8988T (cell line): ENCODE results near the gene FAM117B.
"Not testable (repeated sequence)": the region's sequence is repeated elsewhere in the genome, so short reads cannot be mapped to it uniquely, and the experiment has no call there.

ENCODE experiments used
- DNase-seq: peaks from one replicate; pipeline ENCODE4 v3.0.0; 2011

Gene FAM117B

DNA sequence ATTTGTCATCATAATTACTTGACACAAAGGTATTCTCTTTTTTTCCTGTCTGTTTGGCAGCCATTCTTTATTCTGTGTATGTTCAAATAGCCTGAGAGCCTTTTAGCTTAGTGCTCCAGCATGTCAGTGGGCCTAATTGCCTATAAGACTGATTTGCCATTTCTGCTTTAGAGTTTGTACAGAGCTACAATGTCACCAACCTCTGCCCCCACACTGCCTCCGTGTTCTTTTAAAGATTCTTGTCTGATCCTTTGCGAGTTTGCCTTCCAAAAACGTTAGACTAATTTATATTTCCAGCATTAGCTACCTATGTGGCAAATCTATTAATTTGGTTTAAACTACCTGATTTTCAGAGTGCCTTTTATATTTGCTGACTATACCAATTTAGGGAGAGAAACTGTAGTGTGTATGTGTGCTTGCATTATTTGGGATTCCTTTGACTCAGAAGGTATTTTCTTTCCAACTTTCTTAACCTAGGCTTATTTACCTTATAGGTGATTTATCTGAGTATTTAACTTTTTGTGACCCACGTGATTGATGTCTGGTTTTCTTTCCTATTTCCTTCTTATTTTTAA, 70.8 kb downstream of the FAM117B start:
- DNase-seq = no peak

DNA sequence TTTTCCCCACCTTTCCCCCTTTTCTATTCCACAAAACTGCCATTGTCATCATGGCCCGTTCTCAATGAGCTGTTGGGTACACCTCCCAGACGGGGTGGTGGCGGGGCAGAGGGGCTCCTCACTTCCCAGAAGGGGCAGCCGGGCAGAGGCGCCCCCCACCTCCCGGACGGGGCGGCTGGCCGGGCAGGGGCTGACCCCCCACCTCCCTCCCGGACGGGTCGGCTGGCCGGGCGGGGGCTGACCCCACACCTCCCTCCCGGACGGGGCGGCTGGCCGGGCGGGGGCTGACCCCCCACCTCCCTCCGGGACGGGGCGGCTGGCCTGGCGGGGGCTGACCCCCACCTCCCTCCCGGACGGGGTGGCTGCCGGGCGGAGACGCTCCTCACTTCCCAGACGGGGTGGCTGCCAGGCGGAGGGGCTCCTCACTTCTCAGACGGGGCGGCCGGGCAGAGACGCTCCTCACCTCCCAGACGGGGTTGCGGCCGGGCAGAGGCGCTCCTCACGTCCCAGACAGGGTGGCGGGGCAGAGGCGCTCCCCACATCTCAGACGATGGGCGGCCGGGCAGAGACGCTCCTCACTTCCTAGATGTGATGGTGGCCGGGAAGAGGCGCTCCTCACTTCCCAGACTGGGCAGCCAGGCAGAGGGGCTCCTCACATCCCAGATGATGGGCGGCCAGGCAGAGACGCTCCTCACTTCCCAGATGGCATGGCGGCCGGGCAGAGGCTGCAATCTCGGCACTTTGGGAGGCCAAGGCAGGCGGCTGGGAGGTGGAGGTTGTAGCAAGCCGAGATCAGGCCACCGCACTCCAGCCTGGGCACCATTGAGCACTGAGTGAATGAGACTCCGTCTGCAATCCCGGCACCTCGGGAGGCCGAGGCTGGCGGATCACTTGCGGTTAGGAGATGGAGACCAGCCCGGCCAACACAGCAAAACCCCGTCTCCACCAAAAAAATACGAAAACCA, 80.5 kb downstream of the FAM117B start:
- DNase-seq = not testable (repeated sequence)

GRCh38 chr2:202716114-202716718, 81.4 kb downstream of the FAM117B start:
- no peak for DNase-seq

DNA sequence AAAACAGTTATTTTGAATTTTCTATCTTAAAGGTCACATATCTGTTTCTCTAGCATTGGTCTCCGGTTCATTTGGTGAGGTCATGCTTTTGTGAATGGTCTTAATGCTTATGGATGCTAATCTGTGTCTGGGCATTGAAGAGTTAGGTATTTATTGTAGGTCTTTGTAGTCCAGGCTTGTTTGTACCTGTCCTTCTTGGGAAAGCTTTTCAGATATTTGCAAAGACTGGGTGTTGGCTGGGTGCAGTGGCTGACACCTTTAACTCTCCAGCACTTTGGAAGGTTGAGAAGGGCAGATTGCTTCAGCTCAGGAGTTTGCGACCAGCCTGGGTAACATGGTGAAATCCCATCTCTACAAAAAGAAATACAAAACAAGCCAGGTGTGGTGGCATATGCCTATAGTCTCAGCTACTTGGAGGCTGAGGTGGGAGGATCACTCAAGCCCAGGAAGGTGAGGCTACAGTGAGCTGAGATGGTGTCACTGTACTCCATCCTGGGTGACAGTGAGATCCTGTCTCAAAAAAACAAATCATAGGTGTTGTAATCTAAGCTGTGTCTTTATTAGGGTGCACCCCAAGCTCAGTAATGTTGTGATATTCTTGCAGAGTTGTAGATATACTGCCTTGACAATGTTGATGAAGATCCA, 82.3 kb downstream of the FAM117B start:
- DNase-seq = no peak

DNA sequence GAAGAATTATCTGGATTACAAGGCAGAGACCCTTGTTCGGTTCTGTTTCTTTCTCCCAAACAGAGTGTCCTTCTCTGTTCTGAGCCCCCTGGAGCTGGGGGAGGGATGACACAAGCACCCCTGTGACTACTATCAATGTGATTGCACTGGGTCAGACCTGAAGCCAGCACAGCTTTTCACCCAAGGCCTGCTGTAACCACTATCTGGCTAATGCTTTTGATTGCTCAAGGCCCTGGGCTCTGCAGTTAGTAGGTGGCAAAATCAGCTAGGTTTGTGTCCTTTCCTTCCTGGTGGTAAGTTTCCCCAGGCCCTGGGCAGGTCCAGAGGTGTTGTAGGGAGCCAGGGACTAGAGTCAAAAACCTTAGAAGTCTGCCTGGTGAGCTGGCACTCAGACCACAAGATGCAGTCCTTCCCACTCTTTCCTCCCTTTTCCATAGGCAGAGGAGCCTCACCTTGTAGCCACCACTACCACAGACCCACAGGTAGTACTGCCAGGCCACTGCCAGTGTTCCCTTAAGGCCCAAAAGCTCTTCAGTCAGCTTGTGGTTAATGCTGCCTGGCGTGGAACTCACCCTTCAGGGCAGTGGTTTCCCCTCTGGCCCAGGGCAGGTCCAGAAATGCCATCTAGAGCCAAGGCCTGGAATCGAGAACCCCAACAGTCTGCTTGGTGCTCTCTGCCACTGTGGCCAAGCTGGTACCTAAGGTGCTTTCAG, 83.0 kb downstream of the FAM117B start:
- no peak for DNase-seq

- peak; percentile 20 for DNase-seq
Observed at GRCh38 chr2:202718614-202719013, 83.8 kb downstream of the FAM117B start.

DNA sequence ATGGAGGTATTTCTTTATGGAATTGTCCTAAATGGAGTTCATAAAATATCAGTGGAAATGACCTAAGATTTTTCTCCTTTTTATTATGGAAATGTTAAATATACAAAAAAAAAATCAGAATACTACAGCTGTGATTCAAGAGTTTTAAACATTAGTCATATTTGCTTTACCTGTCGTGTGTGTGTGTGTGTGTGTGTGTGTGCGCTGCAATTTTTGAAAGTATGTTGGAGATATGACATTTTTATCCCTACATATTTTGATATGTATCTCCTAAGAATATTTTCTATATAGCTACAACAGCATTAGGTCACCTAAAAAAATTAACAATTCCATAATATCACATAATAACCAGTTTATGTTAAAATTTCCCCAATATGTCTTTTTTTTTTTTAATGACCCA, 85.5 kb downstream of the FAM117B start:
- DNase-seq = no peak

DNA sequence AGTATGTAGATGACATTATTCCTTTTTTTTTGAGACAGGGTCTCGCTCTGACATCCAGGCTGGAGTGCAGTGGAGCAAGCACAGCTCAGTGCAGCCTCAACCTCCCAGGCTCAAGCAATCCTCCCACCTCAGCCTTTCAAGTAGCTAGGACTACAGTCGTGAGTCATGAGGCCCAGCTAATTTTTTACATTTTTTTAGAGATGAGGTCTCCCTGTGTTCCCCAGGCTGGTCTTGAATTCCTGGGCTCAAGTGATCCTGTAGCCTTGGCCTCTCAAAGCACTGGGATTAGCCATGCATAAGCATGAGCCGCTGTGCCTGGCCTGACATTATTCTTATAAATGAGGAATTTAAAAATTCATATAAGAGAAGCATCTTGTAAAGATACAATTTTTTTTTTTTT, 86.9 kb downstream of the FAM117B start:
- DNase-seq = no peak

- DNase-seq = no peak
Observed at GRCh38 chr2:202723746-202724145, 89.0 kb downstream of the FAM117B start.

GRCh38 chr2:202726070-202726469, 91.3 kb downstream of the FAM117B start:
- DNase-seq = no peak

DNA sequence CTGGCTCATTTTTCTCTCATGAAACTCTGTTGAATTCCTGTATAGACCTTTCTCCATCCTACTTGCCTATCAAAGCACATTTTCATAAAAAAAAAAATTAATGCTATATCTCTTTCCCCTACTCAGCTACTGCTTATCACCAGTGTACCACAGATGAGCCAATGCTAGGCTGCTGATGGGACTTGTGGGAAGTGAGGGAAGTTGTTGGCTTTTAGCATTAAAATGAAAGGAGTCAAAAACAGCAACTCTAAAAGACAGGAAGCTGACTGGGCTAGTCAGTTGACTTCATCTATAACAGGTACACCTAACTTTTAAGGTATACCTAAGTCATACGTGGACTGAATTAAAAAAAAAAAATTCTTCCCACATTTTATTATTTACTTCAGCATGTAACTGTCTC, 102.1 kb downstream of the FAM117B start:
- no peak for DNase-seq

DNA sequence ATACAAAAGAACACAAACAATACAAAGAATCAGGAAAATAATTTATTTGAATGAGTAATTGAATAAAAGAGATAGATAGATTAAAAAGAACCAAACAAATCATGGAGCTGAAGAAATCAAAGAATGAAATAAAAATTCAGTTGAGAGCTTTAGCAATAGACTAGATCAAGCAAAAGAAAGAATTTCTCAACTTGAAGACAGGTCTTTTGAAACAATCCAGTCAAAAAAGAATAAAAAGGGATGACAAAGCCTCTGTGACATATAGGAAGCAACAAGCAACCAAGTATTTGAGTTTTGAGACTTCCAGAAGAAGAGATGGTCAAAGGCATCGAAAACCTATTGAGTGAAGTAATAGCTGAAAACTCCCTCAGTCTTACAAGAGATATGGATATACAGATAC, 108.8 kb downstream of the FAM117B start:
- no peak for DNase-seq

DNA sequence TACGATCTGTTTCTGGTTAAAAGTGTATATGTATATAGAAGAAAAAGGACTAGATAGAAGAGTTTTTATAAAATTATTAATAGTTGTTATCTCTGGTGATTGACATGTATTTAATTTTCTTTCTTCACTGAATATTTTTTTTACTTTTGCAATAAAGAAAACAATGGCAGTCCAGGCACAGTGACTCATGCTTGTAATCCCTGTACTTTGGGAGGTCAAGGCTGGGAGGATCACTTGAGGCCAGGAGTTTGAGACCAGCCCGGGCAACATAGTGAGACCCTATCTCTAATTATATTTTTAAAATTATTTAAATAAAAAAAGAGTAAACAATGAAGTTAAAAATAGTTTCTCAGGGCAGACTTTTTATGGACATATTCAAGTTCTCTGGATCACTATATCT, 114.7 kb downstream of the FAM117B start:
- DNase-seq = no peak

GRCh38 chr2:202750763-202751427, 116.1 kb downstream of the FAM117B start:
- DNase-seq = no peak

GRCh38 chr2:202752071-202752470, 117.3 kb downstream of the FAM117B start:
- no peak for DNase-seq

DNA sequence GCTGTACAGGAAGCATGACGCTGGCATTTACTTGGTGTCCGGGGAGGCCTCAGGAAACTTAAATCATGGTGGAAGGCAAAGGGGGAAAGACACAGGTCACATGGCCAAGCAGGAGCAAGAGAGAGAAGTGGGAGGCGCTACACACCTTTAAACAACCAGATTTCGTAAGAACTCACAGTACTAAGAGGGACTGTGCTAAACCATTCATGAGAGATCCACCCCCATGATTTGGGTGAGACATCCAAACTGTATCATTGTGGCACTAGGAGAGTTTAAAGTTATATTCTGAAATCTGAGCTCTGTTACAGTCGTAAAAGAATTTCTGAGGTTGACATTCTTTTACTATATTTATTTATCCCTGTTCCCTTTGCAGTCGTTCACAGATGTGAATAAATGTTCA, 120.2 kb downstream of the FAM117B start:
- DNase-seq = no peak

DNA sequence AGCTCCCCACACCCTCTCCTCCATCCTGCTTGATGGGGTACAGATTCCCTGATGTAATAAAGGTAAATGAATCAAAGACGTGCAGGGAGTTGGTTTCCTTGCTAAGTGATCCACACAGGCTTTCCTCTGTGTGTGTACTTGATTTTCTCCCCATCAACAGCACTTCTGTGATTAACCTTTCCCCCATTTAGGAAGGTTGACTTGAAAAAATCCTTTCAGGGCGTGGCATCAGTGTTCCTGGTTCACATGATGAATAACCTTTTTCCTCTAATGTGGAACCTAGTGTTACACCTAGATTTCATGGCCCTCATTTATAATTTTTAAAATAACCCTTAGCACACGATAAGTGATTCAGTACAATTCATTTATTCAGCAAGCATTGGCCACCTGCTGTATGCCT, 121.8 kb downstream of the FAM117B start:
- DNase-seq = no peak

- DNase-seq = no peak
Observed at GRCh38 chr2:202757339-202757738, 122.6 kb downstream of the FAM117B start.

DNA sequence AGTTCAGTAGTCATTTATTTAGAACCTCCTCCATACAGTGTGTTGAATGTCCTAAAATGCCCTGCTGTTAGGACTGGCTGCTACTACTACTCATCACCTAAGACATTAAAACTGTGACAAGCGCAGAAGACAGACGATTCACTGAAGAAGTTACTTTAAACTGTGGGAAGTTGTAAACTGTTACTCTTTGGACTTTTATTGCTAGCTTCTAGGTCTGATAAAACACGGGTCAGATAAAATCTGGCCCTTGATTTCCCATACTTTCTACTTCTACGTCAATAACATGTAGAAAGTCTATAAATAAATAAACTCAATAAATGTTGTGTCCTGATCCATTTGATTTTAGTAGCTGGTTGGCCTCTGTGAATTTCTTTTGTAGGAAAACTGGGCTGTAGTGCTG, 123.4 kb downstream of the FAM117B start:
- no peak for DNase-seq

- no peak for DNase-seq
Observed at GRCh38 chr2:202758604-202759003, 123.8 kb downstream of the FAM117B start.

DNA sequence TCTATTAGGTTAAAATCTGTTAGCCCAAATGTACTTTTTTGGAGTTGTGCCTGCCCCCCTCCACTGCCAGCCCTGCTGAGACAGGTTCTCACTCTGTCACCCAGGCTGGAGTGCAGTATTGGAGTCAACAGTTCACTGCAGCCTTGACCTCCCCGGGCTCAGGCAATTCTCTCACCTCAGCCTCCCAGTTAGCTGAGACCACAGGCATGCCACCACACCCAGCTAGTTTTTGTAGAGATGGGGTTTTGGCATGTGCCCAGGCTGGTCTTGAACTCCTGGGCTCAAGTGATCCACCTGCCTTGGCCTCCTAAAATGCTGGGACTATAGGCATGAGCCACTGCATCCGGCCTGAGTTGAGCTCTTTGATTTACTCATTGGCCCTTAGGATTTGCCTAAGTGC, 126.1 kb downstream of the FAM117B start:
- DNase-seq = no peak

DNA sequence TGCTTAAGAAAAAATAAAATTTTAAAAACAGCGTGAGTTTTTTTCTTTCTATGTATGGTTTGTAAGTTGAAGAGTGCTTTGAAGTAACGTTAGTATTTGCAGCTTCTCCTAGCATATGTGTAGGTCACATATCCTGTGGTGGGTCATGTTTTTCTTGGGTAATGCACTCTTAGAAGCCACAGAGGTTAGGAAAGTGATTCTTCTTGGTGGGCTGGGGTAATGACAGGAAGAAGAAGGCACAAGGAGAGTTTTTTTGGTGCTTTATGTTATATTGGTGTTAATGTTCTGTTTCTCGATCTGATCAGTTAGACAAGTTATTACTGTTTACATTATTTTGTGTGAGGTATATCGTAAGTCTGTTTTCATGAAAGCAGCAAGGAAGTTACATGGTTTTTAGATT, 127.8 kb downstream of the FAM117B start:
- no peak for DNase-seq
